GM13976 (cell line): ENCODE data around the gene PROK1.

Experiments
- DNase-seq: peaks from one replicate; pipeline ENCODE4 v3.0.0; 2012; ENCODE audit warnings: low spot score
- CTCF ChIP-seq: IDR thresholded peaks from 2 replicates; pipeline ENCODE4 v1.5.1; 2012; ENCODE audit warnings: borderline replicate concordance, mild to moderate bottlenecking; ENCODE audit not compliant: insufficient read depth; ENCODE audit errors: extremely low read depth, missing control alignments, control extremely low read depth
- in situ Hi-C: fragments of 300-500 bp; cut with MboI; formaldehyde crosslinking; loops from one replicate; pipeline ENCODE4 v1.12.0; 2022; ENCODE audit warnings: low sequenced_read_pairs, mixed read lengths, inconsistent platforms; ENCODE audit not compliant: unreplicated experiment

PROK1 gene

GRCh38 chr1:110441888-110442287 lies 9.1 kb upstream of the PROK1 start:
- TF ChIP-seq CTCF = no peak
- DNase-seq = no peak
- in situ Hi-C loops = no loop called here

- in situ Hi-C loops = no loop called here
- no peak for DNase-seq
- no peak for TF ChIP-seq CTCF
Observed at GRCh38 chr1:110443451-110443850, 7.5 kb upstream of the PROK1 start.

- in situ Hi-C loops = no loop called here
- DNase-seq = no peak
- no peak for TF ChIP-seq CTCF
Observed at GRCh38 chr1:110444561-110444960, 6.4 kb upstream of the PROK1 start.

- in situ Hi-C loops = loop anchor here (10.0 kb wide), 2 partner anchors 125 to 245 kb away; no protein-coding TSS in a partner anchor
- no peak for DNase-seq
- no peak for TF ChIP-seq CTCF
Observed at GRCh38 chr1:110449661-110450651, 993 bp upstream of the PROK1 start.

GRCh38 chr1:110452330-110452729 lies 1.4 kb downstream of the PROK1 start:
- no peak for TF ChIP-seq CTCF
- in situ Hi-C loops = loop anchor here (10.0 kb wide), 2 partner anchors 128 to 248 kb away; no protein-coding TSS in a partner anchor
- no peak for DNase-seq

GRCh38 chr1:110453829-110454228 lies 2.9 kb downstream of the PROK1 start:
- in situ Hi-C loops = loop anchor here (10.0 kb wide), 2 partner anchors 129 to 249 kb away; no protein-coding TSS in a partner anchor
- no peak for TF ChIP-seq CTCF
- DNase-seq = no peak
